B cell (primary cell): ENCODE data around the gene RNF224. TPM values are rescaled to one million over a fixed set of nuclear protein-coding genes. Genes with fewer than 3 reads are reported as not detected.

Source experiments
- ATAC-seq: fragments of 200-7000 bp; cut with Tn5 transposase; one replicate; pipeline ENCODE4 v1.10.0; 2021; ENCODE audit warnings: low read depth, mild to moderate bottlenecking, moderate number of reproducible peaks, moderate library complexity
- CTCF ChIA-PET: fragments of 350-600 bp; sonication (Branson Sonifier 250); formaldehyde crosslinking; loops from one replicate; lab custom pipeline; 2021; ENCODE audit warnings: antibody characterized with exemption, inconsistent platforms; lab: Charles Lee
- POLR2A ChIA-PET: fragments of 350-600 bp; sonication (Branson Sonifier 250); formaldehyde crosslinking; loops from one replicate; lab custom pipeline; 2021; ENCODE audit warnings: antibody characterized with exemption; lab: Charles Lee
- DNase-seq: peaks from one replicate; pipeline ENCODE4 v3.0.0; 2013
- H2AFZ ChIP-seq: 2 replicates; pipeline ENCODE4 v1.6.1; 2012; ENCODE audit warnings: mild to moderate bottlenecking, low read depth, low read length; ENCODE audit not compliant: insufficient read depth, poor library complexity, severe bottlenecking
- H3K27ac ChIP-seq, 2 donors: 1 replicate in 1 of 2; 2 replicates in 1 of 2; pipeline ENCODE4 v1.5.1; 2012 to 2013; ENCODE audit warnings: low read length in 2 of 2, mild to moderate bottlenecking in 2 of 2, moderate library complexity in 1 of 2
- H3K27me3 ChIP-seq, 4 experiments: fragments of 200-600 bp in 1 of 4; sonication (generic) in 1 of 4; replicated peaks in 1 of 4; 1 replicate in 2 of 4; 2 replicates in 2 of 4; pipeline versions ENCODE4 v1.6.1 to v1.7.0; 2013 to 2016; ENCODE audit warnings: low read length in 3 of 4, mild to moderate bottlenecking in 2 of 4, mixed read lengths in 1 of 4, moderate library complexity in 1 of 4; ENCODE audit not compliant: insufficient read depth in 4 of 4, control insufficient read depth in 3 of 4; ENCODE audit errors: control extremely low read depth in 1 of 4
- H3K36me3 ChIP-seq, 2 experiments: replicated peaks in 1 of 2; 1 replicate in 1 of 2; 2 replicates in 1 of 2; pipeline versions ENCODE4 v1.6.1 to v1.7.1; 2013; ENCODE audit warnings: low read length in 1 of 2; ENCODE audit not compliant: insufficient read depth in 2 of 2, control insufficient read depth in 1 of 2; ENCODE audit errors: control extremely low read depth in 1 of 2, extremely low read depth in 1 of 2
- H3K4me1 ChIP-seq, 2 donors: fragments of 200-600 bp in 1 of 2; sonication (generic) in 1 of 2; 1 replicate in 1 of 2; 2 replicates in 1 of 2; pipeline versions ENCODE4 v1.5.1 to v1.6.1; 2013 to 2017; ENCODE audit warnings: low read length in 2 of 2; ENCODE audit not compliant: control insufficient read depth in 2 of 2, insufficient read depth in 2 of 2
- H3K4me2 ChIP-seq: replicated peaks from 2 replicates; pipeline ENCODE3; 2012; ENCODE audit warnings: mild to moderate bottlenecking, low read depth, low read length; ENCODE audit not compliant: poor library complexity, severe bottlenecking
- H3K4me3 ChIP-seq, 5 experiments: fragments of 200-600 bp in 1 of 5; sonication (generic) in 1 of 5; 1 replicate in 3 of 5; 2 replicates in 2 of 5; pipeline versions ENCODE4 v1.5.1 to v1.7.0; 2011 to 2016; ENCODE audit warnings: low read length in 4 of 5, mild to moderate bottlenecking in 4 of 5, low read depth in 2 of 5, control low read depth in 1 of 5, moderate library complexity in 1 of 5; ENCODE audit not compliant: insufficient read depth in 1 of 5; ENCODE audit errors: control extremely low read depth in 1 of 5, extremely low read depth in 1 of 5
- H3K79me2 ChIP-seq: fragments of 200-600 bp; sonication (generic); one replicate; pipeline ENCODE4 v1.6.0; 2016; ENCODE audit warnings: low read length; ENCODE audit not compliant: control insufficient read depth, insufficient read depth
- H3K9ac ChIP-seq: fragments of 200-600 bp; sonication (generic); 2 replicates; pipeline ENCODE4 v1.6.1; 2017; ENCODE audit warnings: mild to moderate bottlenecking, low read length, moderate library complexity
- H3K9me3 ChIP-seq, 3 donors: one replicate each; pipeline versions ENCODE4 v1.6.1 to v1.7.1; 2013; ENCODE audit warnings: low read length in 2 of 3; ENCODE audit not compliant: control insufficient read depth in 2 of 3, insufficient read depth in 1 of 3; ENCODE audit errors: control extremely low read depth in 1 of 3
- H4K20me1 ChIP-seq: 2 replicates; pipeline ENCODE4 v1.6.0; 2012; ENCODE audit warnings: mild to moderate bottlenecking, low read length; ENCODE audit not compliant: insufficient read depth, control insufficient read depth, poor library complexity, severe bottlenecking
- H3K27ac Mint-ChIP-seq: one replicate; pipeline ENCODE4 v1.8.0; 2021; ENCODE audit warnings: mixed read lengths
- H3K27me3 Mint-ChIP-seq: one replicate; pipeline ENCODE4 v1.8.0; 2021; ENCODE audit warnings: mixed read lengths
- H3K4me1 Mint-ChIP-seq: one replicate; pipeline ENCODE4 v1.8.0; 2021; ENCODE audit warnings: mixed read lengths
- H3K4me3 Mint-ChIP-seq: one replicate; pipeline ENCODE4 v1.8.0; 2021; ENCODE audit warnings: mixed read lengths
- H3K9me3 Mint-ChIP-seq: one replicate; pipeline ENCODE4 v1.8.0; 2022; ENCODE audit warnings: mixed read lengths; ENCODE audit not compliant: insufficient read depth
- EZH2 ChIP-seq: IDR thresholded peaks from 2 replicates; pipeline ENCODE4 v1.6.1; 2012; ENCODE audit warnings: borderline replicate concordance, low read depth, mild to moderate bottlenecking, moderate library complexity, low read length; ENCODE audit not compliant: insufficient read depth, poor library complexity, severe bottlenecking
- WGBS: methylation state at CpG from one replicate; pipeline ENCODE4 v1.1.5; 2013; ENCODE audit warnings: missing lambda C conversion rate; ENCODE audit not compliant: insufficient coverage; 5-methylcytosine and 5-hydroxymethylcytosine counted together
- intact Hi-C: fragments of 100-400 bp; cut with micrococcal nuclease; formaldehyde crosslinking; loops from one replicate; pipeline ENCODE4 v1.10.0; 2022
- polyA plus RNA-seq: library from polyadenylated mRNA; depleted of rRNA; stranded (reverse); fragments of >200 nt; gene quantifications from 2 replicates; pipeline ENCODE4 v1.2.3, GENCODE V29; 2012
- total RNA-seq, 2 donors: library from RNA; stranded (reverse); fragments of 120-200 nt in 1 of 2; gene quantifications; 1 replicate in 1 of 2; 2 replicates in 1 of 2; pipeline versions ENCODE4 v1.2.3 to v1.2.4, GENCODE V29; 2013 to 2022
- TF ChIP-seq, protein P1 (sequence below): fragments of 200-600 bp; IDR thresholded peaks from one replicate; pipeline ENCODE4 v1.8.0; 2022; ENCODE audit warnings: antibody characterized with exemption, mild to moderate bottlenecking

RNF224 gene
- total and polyA plus RNA-seq, 2 donors (not counting 1 experiment from before 2014, with no cell fraction given), result not detected

GRCh38 chr9:137213160-137214060 lies 13.9 kb upstream of the RNF224 start:
- no peak overlapping the region for H2AFZ ChIP-seq
- TF ChIP-seq, protein P1, sequence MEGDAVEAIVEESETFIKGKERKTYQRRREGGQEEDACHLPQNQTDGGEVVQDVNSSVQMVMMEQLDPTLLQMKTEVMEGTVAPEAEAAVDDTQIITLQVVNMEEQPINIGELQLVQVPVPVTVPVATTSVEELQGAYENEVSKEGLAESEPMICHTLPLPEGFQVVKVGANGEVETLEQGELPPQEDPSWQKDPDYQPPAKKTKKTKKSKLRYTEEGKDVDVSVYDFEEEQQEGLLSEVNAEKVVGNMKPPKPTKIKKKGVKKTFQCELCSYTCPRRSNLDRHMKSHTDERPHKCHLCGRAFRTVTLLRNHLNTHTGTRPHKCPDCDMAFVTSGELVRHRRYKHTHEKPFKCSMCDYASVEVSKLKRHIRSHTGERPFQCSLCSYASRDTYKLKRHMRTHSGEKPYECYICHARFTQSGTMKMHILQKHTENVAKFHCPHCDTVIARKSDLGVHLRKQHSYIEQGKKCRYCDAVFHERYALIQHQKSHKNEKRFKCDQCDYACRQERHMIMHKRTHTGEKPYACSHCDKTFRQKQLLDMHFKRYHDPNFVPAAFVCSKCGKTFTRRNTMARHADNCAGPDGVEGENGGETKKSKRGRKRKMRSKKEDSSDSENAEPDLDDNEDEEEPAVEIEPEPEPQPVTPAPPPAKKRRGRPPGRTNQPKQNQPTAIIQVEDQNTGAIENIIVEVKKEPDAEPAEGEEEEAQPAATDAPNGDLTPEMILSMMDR, result no peak
- H3K79me2 ChIP-seq, result peaks cover 3% of the 10 kb centered on the region
- H3K9me3 Mint-ChIP-seq, result no peaks in the 10 kb centered on the region
- no peaks in the 10 kb centered on the region for H3K27me3 ChIP-seq
- no peak for ATAC-seq
- H3K9me3 ChIP-seq, result no peaks in the 10 kb centered on the region
- CTCF ChIA-PET, result no interaction called here
- no peak overlapping the region for H3K4me2 ChIP-seq
- H3K36me3 ChIP-seq, result no peaks in the 10 kb centered on the region
- WGBS, result 96% methylated on average over 47 of the region's 49 CpGs
- DNase-seq, result no peak
- POLR2A ChIA-PET, result interaction anchor here (1.2 kb wide), 1 partner anchor 10 kb away, joined by 4 read pairs; no protein-coding TSS in a partner anchor
- H4K20me1 ChIP-seq, result no peaks in the 10 kb centered on the region
- no peak overlapping the region for H3K4me3 ChIP-seq
- H3K27ac ChIP-seq, result no peak overlapping the region
- H3K4me1 Mint-ChIP-seq, result no peaks in the 10 kb centered on the region
- no peak overlapping the region for H3K27ac Mint-ChIP-seq
- no peak overlapping the region for H3K4me3 Mint-ChIP-seq
- H3K4me1 ChIP-seq, result no peaks in the 10 kb centered on the region
- H3K9ac ChIP-seq, result no peak overlapping the region
- intact Hi-C loops, result no loop called here
- H3K27me3 Mint-ChIP-seq, result no peaks in the 10 kb centered on the region

- Mint-ChIP-seq H3K27me3 (no peaks in the 10 kb centered on the region), H3K4me1 (no peaks in the 10 kb centered on the region), H3K9me3 (no peaks in the 10 kb centered on the region), H3K4me3 (no peak overlapping the region), H3K27ac (no peak overlapping the region)
- POLR2A ChIA-PET, result interaction anchor here (1.2 kb wide), 1 partner anchor 8 kb away, joined by 4 read pairs; no protein-coding TSS in a partner anchor
- H3K36me3 ChIP-seq, result no peaks in the 10 kb centered on the region
- WGBS, result 96% methylated on average over 19 of the region's 19 CpGs
- peaks cover 3% of the 10 kb centered on the region for H3K79me2 ChIP-seq
- H3K9ac ChIP-seq, result no peak overlapping the region
- H3K9me3 ChIP-seq, result no peaks in the 10 kb centered on the region
- no peak overlapping the region for H3K4me3 ChIP-seq
- no peaks in the 10 kb centered on the region for H3K27me3 ChIP-seq
- H3K4me1 ChIP-seq, result no peaks in the 10 kb centered on the region
- CTCF ChIA-PET, result no interaction called here
- no peak overlapping the region for H3K4me2 ChIP-seq
- no peak overlapping the region for H2AFZ ChIP-seq
- no peaks in the 10 kb centered on the region for H4K20me1 ChIP-seq
- H3K27ac ChIP-seq, result no peak overlapping the region
- no peak for DNase-seq
- intact Hi-C loops, result no loop called here
- ATAC-seq, result no peak
- TF ChIP-seq EZH2, result no peak
- TF ChIP-seq, protein P1, result no peak
Observed at GRCh38 chr9:137214620-137215019, 12.7 kb upstream of the RNF224 start.
